HUES6 (cell line): ENCODE results near the gene GTF2F2.
"Not testable (repeated sequence)": the region's sequence is repeated elsewhere in the genome, so short reads cannot be mapped to it uniquely, and the experiment has no call there.

ENCODE experiments used
- H3K27ac ChIP-seq: 2 replicates; pipeline ENCODE4 v1.7.0; 2013; ENCODE audit warnings: low read depth, mild to moderate bottlenecking, low read length, inconsistent platforms
- H3K27me3 ChIP-seq: 2 replicates; pipeline ENCODE4 v1.6.1; 2013; ENCODE audit warnings: low read length; ENCODE audit not compliant: control insufficient read depth, insufficient read depth
- H3K36me3 ChIP-seq: 2 replicates; pipeline ENCODE4 v1.6.1; 2013; ENCODE audit warnings: low read length; ENCODE audit not compliant: control insufficient read depth, insufficient read depth
- H3K4me1 ChIP-seq: 2 replicates; pipeline ENCODE4 v1.6.1; 2013; ENCODE audit warnings: low read length; ENCODE audit not compliant: control insufficient read depth, insufficient read depth
- H3K4me3 ChIP-seq: 2 replicates; pipeline ENCODE4 v1.5.1; 2013; ENCODE audit warnings: low read depth, low read length
- H3K9ac ChIP-seq: one replicate; pipeline ENCODE4 v1.6.1; 2013; ENCODE audit warnings: mild to moderate bottlenecking, low read length
- H3K9me3 ChIP-seq: 2 replicates; pipeline ENCODE4 v1.6.1; 2013; ENCODE audit warnings: low read depth, low read length; ENCODE audit not compliant: control insufficient read depth, insufficient read depth

Gene GTF2F2

GRCh38 chr13:45238945-45239795 is 118.9 kb downstream of the GTF2F2 start:
- Histone ChIP-seq H3K9me3 (no peaks in the 10 kb centered on the region), H3K36me3 (no peaks in the 10 kb centered on the region), H3K4me1 (no peaks in the 10 kb centered on the region), H3K9ac (no peak overlapping the region), H3K27me3 (no peaks in the 10 kb centered on the region), H3K4me3 (no peak overlapping the region), H3K27ac (no peak overlapping the region)

DNA sequence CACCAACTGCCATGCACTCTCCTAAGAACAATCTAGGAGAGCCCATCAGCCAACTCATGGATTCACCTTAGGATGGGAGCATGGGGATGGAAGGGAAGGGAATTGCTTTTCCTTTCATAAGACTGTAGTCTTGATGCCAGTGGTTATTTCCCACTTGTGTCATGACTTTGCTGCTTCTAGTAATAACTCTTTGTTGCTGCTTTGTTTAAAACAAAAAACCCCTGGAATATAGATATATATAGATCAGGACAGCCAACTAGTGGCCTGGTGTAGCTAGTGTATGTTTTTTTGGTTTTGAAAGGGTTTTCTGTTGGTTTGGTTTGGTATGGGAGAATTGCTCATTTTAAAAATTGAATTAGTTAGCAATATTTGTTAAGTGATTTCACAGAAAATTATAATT is 119.8 kb downstream of the GTF2F2 start:
- no peak overlapping the region for H3K4me3 ChIP-seq
- H3K36me3 ChIP-seq: no peaks in the 10 kb centered on the region
- no peaks in the 10 kb centered on the region for H3K4me1 ChIP-seq
- H3K27ac ChIP-seq: no peak overlapping the region
- H3K9ac ChIP-seq: no peak overlapping the region
- H3K27me3 ChIP-seq: no peaks in the 10 kb centered on the region
- H3K9me3 ChIP-seq: no peaks in the 10 kb centered on the region

- H3K9ac ChIP-seq: no peak overlapping the region
- no peak overlapping the region for H3K27ac ChIP-seq
- H3K27me3 ChIP-seq: no peaks in the 10 kb centered on the region
Observed at GRCh38 chr13:45242070-45242469, 121.8 kb downstream of the GTF2F2 start.

DNA sequence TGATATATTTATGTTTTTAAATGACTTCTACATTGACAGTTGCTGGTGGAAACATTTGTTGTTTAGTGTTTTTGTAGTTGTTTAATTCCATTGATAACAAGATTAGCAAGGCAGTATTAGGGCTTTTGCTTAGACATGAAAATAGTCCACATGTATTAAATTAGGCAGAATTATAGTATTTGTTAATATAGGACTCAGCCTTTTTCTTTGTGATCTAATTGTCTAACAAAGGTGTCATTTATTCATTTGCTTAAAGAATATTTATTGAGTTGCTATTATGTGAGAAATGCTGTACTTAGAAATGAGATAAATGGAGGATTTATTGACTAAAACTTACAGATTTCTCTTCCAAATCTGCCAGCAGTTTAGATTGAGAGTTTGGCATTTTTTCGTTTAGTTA is 122.2 kb downstream of the GTF2F2 start:
- 0 out of 2 replicates have a peak, but pooled peaks cover 2% of the 10 kb centered on the region for H3K9me3 ChIP-seq
- H3K9ac ChIP-seq: no peak overlapping the region
- H3K4me1 ChIP-seq: no peaks in the 10 kb centered on the region
- no peaks in the 10 kb centered on the region for H3K27me3 ChIP-seq
- no peaks in the 10 kb centered on the region for H3K36me3 ChIP-seq
- no peak overlapping the region for H3K4me3 ChIP-seq
- H3K27ac ChIP-seq: no peak overlapping the region

More at GRCh38 chr13:45242070-45242469, 121.8 kb downstream of the GTF2F2 start:
- Histone ChIP-seq H3K36me3 (no peaks in the 10 kb centered on the region), H3K4me3 (no peak overlapping the region), H3K4me1 (no peaks in the 10 kb centered on the region), H3K9me3 (0 out of 2 replicates have a peak, but pooled peaks cover 2% of the 10 kb centered on the region)

DNA sequence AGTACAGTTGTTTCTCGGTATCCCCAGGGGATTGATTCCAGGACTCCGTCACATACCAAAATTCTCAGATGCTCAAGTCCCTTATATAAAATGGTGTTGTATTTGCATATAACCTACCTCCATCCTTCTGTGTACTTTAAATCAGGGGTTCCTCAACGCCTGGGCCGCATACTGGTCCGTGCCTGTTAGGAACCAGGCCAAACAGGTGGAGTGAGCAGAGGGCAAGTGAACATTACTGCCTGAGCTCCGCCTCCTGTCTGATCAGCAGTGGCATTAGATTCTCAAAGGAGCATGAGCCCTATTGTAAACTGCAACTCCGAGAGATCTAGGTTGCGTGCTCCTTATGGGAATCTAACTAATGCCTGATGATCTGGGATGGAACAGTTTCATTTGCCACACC is 122.8 kb downstream of the GTF2F2 start:
- 0 out of 2 replicates have a peak, but pooled peaks cover 2% of the 10 kb centered on the region for H3K9me3 ChIP-seq
- H3K4me3 ChIP-seq: no peak overlapping the region
- H3K27me3 ChIP-seq: no peaks in the 10 kb centered on the region
- no peaks in the 10 kb centered on the region for H3K4me1 ChIP-seq
- H3K36me3 ChIP-seq: no peaks in the 10 kb centered on the region
- no peak overlapping the region for H3K27ac ChIP-seq
- H3K9ac ChIP-seq: no peak overlapping the region

GRCh38 chr13:45244736-45245135 is 124.4 kb downstream of the GTF2F2 start:
- H3K9me3 ChIP-seq, H3K36me3 ChIP-seq, H3K4me1 ChIP-seq, H3K9ac ChIP-seq, H3K4me3 ChIP-seq, H3K27me3 ChIP-seq, H3K27ac ChIP-seq: not testable (repeated sequence)

DNA sequence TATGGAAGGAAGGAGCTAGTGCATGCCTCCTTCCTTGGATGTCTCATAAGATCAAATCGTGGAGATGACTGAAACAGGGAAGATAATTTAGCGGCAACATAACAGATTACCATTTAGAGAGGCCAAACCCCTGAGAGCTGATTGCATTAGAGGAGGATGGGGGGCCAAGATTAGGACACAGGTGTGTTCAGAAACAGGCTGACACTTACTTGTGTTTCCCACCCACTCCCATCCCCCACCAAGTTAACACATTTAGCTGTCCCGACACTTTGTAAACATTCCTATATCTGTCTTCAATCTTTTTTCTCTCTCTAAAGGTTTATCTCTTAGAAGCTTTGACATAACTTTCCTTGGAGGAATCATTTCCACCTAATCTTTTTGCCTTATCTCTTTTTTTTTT is 129.4 kb downstream of the GTF2F2 start:
- no peaks in the 10 kb centered on the region for H3K4me1 ChIP-seq
- H3K36me3 ChIP-seq: peaks cover 8% of the 10 kb centered on the region
- no peak overlapping the region for H3K9ac ChIP-seq
- H3K4me3 ChIP-seq: no peak overlapping the region
- 0 out of 2 replicates have a peak, but pooled peaks cover 2% of the 10 kb centered on the region for H3K9me3 ChIP-seq
- H3K27me3 ChIP-seq: no peaks in the 10 kb centered on the region
- no peak overlapping the region for H3K27ac ChIP-seq

DNA sequence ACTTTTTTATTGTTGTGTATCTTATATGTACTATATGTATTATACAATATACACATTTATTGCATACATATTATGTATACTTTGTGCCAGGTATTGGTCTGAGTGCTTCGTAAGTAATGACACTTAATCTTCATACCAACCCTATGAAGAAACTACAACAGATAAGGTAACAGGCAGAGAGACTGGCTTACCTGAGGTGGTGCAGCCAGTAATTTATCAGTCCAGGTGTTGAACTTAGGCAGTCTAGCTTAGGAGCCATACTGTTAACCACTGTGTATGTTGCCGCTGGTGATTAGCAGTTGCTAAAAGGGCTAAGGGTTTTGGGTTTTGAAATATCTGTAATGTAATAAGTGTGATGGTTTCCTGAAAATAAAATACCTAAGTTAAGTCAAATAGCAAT is 134.1 kb downstream of the GTF2F2 start:
- no peaks in the 10 kb centered on the region for H3K4me1 ChIP-seq

DNA sequence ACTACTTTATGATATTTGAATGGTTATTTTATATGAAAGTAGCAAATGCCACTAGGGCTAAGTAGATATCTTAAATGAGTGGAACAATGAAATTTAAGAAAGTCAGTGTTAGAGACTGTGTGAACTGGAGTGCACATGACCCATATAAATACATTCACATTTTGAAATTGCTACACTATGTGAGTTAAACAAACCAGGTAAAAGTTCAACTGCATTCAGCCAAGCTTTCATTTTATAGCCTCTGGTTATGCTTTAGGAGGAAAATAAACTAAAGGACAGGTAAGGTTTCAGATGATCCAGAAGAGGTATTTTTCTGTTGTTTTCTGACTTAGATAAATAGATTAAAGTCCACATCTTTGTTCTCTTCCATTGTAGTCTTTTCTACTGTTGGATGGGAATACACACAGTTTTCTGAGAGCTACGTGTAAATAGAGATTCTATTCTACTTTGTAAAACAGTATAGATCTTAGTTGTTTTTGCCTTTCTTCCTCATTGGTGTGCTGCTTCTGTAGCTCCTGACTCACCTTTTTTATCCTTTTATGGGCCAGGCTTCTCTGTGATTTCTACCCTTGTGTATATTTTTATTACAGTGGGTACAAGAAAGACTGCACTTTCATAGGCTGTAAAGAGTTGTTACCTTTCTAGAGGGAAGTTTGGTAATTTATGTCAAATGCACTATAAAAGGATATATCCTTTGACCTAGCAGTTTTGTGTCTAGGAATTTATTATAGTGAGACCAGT is 135.1 kb downstream of the GTF2F2 start:
- Histone ChIP-seq H3K36me3 (peaks cover 8% of the 10 kb centered on the region), H3K9ac (no peak overlapping the region), H3K4me1 (no peaks in the 10 kb centered on the region), H3K9me3 (no peaks in the 10 kb centered on the region), H3K4me3 (no peak overlapping the region), H3K27ac (no peak overlapping the region), H3K27me3 (no peaks in the 10 kb centered on the region)

More for the DNA sequence above, 134.1 kb downstream of the GTF2F2 start:
- Histone ChIP-seq H3K27me3 (no peaks in the 10 kb centered on the region), H3K9me3 (no peaks in the 10 kb centered on the region), H3K9ac (no peak overlapping the region), H3K36me3 (peaks cover 8% of the 10 kb centered on the region), H3K4me3 (no peak overlapping the region), H3K27ac (no peak overlapping the region)

DNA sequence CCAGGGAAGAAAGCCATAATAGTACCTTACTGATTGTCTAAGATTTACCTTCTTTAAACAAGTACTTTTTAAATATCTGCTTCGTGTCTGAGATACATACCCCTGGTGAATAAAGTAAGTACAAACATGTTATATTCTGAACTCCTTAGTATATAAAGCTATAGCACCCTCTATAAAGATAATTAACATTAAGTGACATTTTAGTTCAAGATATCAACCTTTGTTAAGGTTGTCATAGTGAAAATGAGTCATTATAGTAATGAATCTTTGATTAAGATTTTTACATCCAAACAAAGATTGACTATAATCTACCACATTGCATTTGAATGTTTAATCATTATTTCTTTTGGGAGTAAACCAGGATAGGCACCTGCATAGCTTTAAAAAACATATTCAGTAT is 135.9 kb downstream of the GTF2F2 start:
- Histone ChIP-seq H3K9ac (no peak overlapping the region), H3K27ac (no peak overlapping the region), H3K4me1 (no peaks in the 10 kb centered on the region), H3K9me3 (no peaks in the 10 kb centered on the region), H3K36me3 (peaks cover 8% of the 10 kb centered on the region), H3K4me3 (no peak overlapping the region), H3K27me3 (no peaks in the 10 kb centered on the region)

DNA sequence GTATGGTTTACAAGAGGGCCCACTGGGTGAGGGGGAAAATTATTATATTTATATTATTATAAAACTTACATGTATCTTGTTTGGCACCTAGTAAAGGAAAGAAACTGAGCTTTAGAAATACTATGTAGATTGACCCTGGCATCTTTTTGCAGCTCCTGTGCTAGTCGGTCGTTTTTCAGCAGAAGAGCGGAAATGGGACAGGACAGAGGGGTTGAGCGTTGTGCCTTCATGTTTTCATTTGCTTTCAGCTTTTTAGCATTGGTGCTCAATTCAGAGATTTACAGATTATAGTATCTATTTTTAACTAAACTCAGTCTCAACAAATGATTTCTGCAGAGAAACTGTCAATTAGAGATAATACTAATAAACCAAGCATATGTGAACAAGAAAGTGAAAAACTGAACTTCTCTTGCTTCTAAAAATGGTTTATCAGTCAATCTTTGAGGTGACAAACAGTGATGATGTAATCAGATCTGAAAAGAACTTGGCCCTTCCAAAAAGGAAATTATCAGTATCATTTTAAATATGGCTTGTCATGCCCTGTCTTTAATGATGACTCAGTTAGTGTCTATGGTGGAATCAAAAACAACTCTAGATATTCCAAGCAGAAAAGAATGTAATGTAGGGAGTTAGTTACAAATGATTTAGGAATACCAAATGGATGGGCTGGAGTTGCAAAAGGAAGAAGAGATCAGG is 137.5 kb downstream of the GTF2F2 start:
- Histone ChIP-seq H3K9me3 (no peaks in the 10 kb centered on the region), H3K36me3 (peaks cover 7% of the 10 kb centered on the region), H3K27me3 (no peaks in the 10 kb centered on the region), H3K9ac (no peak overlapping the region), H3K4me3 (no peak overlapping the region), H3K4me1 (no peaks in the 10 kb centered on the region), H3K27ac (no peak overlapping the region)
